Measurements from ENCODE around the gene CACNB2. TPM values are rescaled to one million over a fixed set of nuclear protein-coding genes. Genes with fewer than 3 reads are reported as not detected.

CACNB2 gene
- polyA plus RNA-seq, 1 of the 3 experiments (the other 2 are of a cell fraction): 0.74 TPM

DNA sequence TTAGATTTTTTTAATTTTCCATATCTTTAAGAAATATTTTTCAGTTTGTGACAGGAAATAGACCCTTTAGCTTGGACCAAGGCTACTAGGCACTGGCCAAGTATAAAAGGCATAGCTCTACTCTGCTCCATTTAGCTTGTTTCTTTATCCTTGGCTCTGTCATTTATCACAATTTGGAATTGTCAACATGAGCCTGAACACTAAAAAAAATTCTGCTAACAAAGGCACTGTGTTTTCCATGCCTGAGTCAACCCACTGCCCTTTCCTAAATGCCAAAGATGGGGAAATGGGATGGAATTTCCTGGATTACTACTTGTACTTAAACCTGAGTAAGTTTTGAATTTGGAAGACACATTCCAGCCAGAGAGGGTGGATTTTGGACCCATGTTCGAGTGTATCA lies 382.8 kb downstream of the CACNB2 start:
- Histone ChIP-seq H3K9me2 (no peaks in the 10 kb centered on the region), H3K36me3 (replicated peaks in 1 of 2; ENCODE audit: control insufficient read depth in 1 of 2, insufficient read depth in 2 of 2, low read length in 1 of 2) (no peaks in the 10 kb centered on the region), H3K9ac (no peak overlapping the region), H3K79me2 (ENCODE audit: insufficient read depth) (no peaks in the 10 kb centered on the region), H3K27ac (ENCODE audit: low read depth in 2 of 2, low read length in 1 of 2) (no peak overlapping the region), H3K4me2 (no peak overlapping the region), H3F3A (replicated peaks; ENCODE audit: insufficient read depth) (no peaks in the 10 kb centered on the region), H2AFZ (ENCODE audit: low read depth) (no peak overlapping the region), H3K9me3 (no peaks in the 10 kb centered on the region), H4K20me1 (ENCODE audit: insufficient read depth) (no peaks in the 10 kb centered on the region), H3K4me1 (ENCODE audit: control insufficient read depth in 1 of 2, insufficient read depth in 2 of 2, low read depth in 1 of 2, low read length in 1 of 2) (no peaks in the 10 kb centered on the region), H3K4me3 (ENCODE audit: low read depth in 2 of 2, low read length in 1 of 2) (no peak overlapping the region), H3K27me3 (ENCODE audit: insufficient read depth) (no peaks in the 10 kb centered on the region)
- ChIA-PET POLR2A (no interaction called here), CTCF (no interaction called here)
- no peak for DNase-seq
- TF ChIP-seq, protein P1, sequence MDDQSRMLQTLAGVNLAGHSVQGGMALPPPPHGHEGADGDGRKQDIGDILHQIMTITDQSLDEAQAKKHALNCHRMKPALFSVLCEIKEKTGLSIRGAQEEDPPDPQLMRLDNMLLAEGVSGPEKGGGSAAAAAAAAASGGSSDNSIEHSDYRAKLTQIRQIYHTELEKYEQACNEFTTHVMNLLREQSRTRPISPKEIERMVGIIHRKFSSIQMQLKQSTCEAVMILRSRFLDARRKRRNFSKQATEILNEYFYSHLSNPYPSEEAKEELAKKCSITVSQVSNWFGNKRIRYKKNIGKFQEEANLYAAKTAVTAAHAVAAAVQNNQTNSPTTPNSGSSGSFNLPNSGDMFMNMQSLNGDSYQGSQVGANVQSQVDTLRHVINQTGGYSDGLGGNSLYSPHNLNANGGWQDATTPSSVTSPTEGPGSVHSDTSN (IDR thresholded peaks at IDR 0.05): peak; percentile 15; the same call in 1 of the 2 replicates
- TF ChIP-seq SMC3 (IDR thresholded peaks at IDR 0.05; ENCODE audit: low read depth, low read length): no peak
- WGBS (ENCODE audit: low lambda C conversion rate): 70% methylated on average over 1 of the region's 1 CpG

DNA sequence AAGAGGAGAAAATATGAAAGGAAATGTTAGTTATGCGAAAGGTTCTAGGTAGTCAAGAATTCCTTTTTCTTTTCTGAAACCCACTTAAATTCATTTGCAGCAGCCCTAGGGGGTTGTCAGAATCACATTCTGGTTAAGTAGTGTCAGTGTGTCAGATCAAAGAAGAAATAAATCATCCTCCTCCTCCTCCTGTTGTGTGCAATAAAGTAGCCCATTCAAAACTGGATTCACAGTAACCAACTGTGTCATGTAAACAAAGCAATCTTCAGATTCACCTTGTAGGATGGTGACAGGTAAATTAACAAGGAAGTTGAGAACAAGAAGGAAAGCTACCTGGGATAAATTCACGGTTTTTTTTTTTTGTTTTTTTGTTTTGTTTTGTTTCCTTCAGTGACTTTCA lies 383.6 kb downstream of the CACNB2 start:
- Histone ChIP-seq H3K9me3 (no peaks in the 10 kb centered on the region), H3K27ac (ENCODE audit: low read depth in 2 of 2, low read length in 1 of 2) (no peak overlapping the region), H3K4me2 (no peak overlapping the region), H3K4me1 (ENCODE audit: control insufficient read depth in 1 of 2, insufficient read depth in 2 of 2, low read depth in 1 of 2, low read length in 1 of 2) (no peaks in the 10 kb centered on the region), H3K36me3 (replicated peaks in 1 of 2; ENCODE audit: control insufficient read depth in 1 of 2, insufficient read depth in 2 of 2, low read length in 1 of 2) (no peaks in the 10 kb centered on the region), H3K79me2 (ENCODE audit: insufficient read depth) (no peaks in the 10 kb centered on the region), H3K9ac (no peak overlapping the region), H3K9me2 (no peaks in the 10 kb centered on the region), H3K27me3 (ENCODE audit: insufficient read depth) (no peaks in the 10 kb centered on the region), H4K20me1 (ENCODE audit: insufficient read depth) (no peaks in the 10 kb centered on the region), H3K4me3 (ENCODE audit: low read depth in 2 of 2, low read length in 1 of 2) (no peak overlapping the region), H3F3A (replicated peaks; ENCODE audit: insufficient read depth) (no peaks in the 10 kb centered on the region), H2AFZ (ENCODE audit: low read depth) (no peak overlapping the region)
- POLR2A ChIA-PET: no interaction called here
- CTCF ChIA-PET: interaction anchor here (0.6 kb wide), 1 partner anchor 616 kb away, joined by 3 read pairs; no protein-coding TSS in a partner anchor
- no peak for DNase-seq
- no peak for TF ChIP-seq TCF12 (IDR thresholded peaks at IDR 0.05)
- TF ChIP-seq, protein P2, sequence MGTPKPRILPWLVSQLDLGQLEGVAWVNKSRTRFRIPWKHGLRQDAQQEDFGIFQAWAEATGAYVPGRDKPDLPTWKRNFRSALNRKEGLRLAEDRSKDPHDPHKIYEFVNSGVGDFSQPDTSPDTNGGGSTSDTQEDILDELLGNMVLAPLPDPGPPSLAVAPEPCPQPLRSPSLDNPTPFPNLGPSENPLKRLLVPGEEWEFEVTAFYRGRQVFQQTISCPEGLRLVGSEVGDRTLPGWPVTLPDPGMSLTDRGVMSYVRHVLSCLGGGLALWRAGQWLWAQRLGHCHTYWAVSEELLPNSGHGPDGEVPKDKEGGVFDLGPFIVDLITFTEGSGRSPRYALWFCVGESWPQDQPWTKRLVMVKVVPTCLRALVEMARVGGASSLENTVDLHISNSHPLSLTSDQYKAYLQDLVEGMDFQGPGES (IDR thresholded peaks at IDR 0.05; ENCODE audit: low read depth, low read length): no peak
- no peak for TF ChIP-seq MXI1 (IDR thresholded peaks at IDR 0.05; ENCODE audit: low read depth, low read length)
- no peak for TF ChIP-seq TAF1 (IDR thresholded peaks at IDR 0.05; ENCODE audit: borderline replicate concordance, low read depth, low read length)
- no peak for TF ChIP-seq RAD21 (IDR thresholded peaks at IDR 0.05; ENCODE audit: low read length)
- TF ChIP-seq, protein P1 (IDR thresholded peaks at IDR 0.05): no peak
- WGBS (ENCODE audit: low lambda C conversion rate): 93% methylated on average over 2 of the region's 2 CpGs

DNA sequence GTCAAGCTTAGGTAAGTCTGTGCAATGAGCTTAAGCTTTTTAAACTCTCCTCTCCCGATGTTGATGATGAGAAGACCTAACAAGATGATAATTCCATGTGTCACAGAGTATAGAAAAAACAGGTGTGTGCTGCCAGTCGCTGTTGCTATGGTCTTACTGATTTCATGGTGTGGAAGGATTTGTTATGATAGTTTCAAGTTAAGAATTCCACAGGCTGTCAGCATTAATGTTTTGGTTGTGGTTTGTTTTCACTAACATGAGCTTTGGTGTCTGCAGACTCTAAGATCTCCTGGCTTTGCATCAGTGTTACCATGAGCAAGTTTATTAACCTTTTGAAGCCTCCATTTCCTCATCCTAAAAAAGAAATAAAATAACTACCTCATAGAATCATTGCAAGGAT lies 387.5 kb downstream of the CACNB2 start:
- 90% methylated on average over 2 of the region's 2 CpGs for WGBS (ENCODE audit: low lambda C conversion rate)
- H3K4me1 ChIP-seq (ENCODE audit: control insufficient read depth in 1 of 2, insufficient read depth in 2 of 2, low read depth in 1 of 2, low read length in 1 of 2): no peaks in the 10 kb centered on the region
- TF ChIP-seq, protein P3, sequence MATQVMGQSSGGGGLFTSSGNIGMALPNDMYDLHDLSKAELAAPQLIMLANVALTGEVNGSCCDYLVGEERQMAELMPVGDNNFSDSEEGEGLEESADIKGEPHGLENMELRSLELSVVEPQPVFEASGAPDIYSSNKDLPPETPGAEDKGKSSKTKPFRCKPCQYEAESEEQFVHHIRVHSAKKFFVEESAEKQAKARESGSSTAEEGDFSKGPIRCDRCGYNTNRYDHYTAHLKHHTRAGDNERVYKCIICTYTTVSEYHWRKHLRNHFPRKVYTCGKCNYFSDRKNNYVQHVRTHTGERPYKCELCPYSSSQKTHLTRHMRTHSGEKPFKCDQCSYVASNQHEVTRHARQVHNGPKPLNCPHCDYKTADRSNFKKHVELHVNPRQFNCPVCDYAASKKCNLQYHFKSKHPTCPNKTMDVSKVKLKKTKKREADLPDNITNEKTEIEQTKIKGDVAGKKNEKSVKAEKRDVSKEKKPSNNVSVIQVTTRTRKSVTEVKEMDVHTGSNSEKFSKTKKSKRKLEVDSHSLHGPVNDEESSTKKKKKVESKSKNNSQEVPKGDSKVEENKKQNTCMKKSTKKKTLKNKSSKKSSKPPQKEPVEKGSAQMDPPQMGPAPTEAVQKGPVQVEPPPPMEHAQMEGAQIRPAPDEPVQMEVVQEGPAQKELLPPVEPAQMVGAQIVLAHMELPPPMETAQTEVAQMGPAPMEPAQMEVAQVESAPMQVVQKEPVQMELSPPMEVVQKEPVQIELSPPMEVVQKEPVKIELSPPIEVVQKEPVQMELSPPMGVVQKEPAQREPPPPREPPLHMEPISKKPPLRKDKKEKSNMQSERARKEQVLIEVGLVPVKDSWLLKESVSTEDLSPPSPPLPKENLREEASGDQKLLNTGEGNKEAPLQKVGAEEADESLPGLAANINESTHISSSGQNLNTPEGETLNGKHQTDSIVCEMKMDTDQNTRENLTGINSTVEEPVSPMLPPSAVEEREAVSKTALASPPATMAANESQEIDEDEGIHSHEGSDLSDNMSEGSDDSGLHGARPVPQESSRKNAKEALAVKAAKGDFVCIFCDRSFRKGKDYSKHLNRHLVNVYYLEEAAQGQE (IDR thresholded peaks at IDR 0.05; ENCODE audit: low read depth, low read length): no peak
- TF ChIP-seq RCOR1 (IDR thresholded peaks at IDR 0.05; ENCODE audit: low read length): no peak
- ChIA-PET POLR2A (no interaction called here), CTCF (interaction anchor here (1.5 kb wide), 1 partner anchor 14 kb away, joined by 3 read pairs; no protein-coding TSS in a partner anchor)
- H3K79me2 ChIP-seq (ENCODE audit: insufficient read depth): no peaks in the 10 kb centered on the region
- no peaks in the 10 kb centered on the region for H3K9me3 ChIP-seq
- no peak for DNase-seq
- H3K4me3 ChIP-seq (ENCODE audit: low read depth in 2 of 2, low read length in 1 of 2): no peak overlapping the region
- no peak overlapping the region for H3K4me2 ChIP-seq
- peaks cover 0 to 3% of the 10 kb centered on the region in 2 experiments for H3K36me3 ChIP-seq (replicated peaks in 1 of 2; ENCODE audit: control insufficient read depth in 1 of 2, insufficient read depth in 2 of 2, low read length in 1 of 2)
- no peaks in the 10 kb centered on the region for H4K20me1 ChIP-seq (ENCODE audit: insufficient read depth)
- H3K27me3 ChIP-seq (ENCODE audit: insufficient read depth): no peaks in the 10 kb centered on the region
- no peak overlapping the region for H3K27ac ChIP-seq (ENCODE audit: low read depth in 2 of 2, low read length in 1 of 2)
- no peak overlapping the region for H3K9ac ChIP-seq
- no peaks in the 10 kb centered on the region for H3F3A ChIP-seq (replicated peaks; ENCODE audit: insufficient read depth)
- no peak overlapping the region for H2AFZ ChIP-seq (ENCODE audit: low read depth)
- H3K9me2 ChIP-seq: no peaks in the 10 kb centered on the region
